GM12892 (cell line): ENCODE results near the gene RFC4.

ENCODE experiments used
- POLR2A ChIP-seq: IDR thresholded peaks from 2 replicates; pipeline ENCODE4 v1.6.1; 2011; ENCODE audit warnings: low read depth, low read length, control low read depth
- POLR2AphosphoS5 ChIP-seq: IDR thresholded peaks from 2 replicates; pipeline ENCODE4 v1.6.1; 2011; ENCODE audit warnings: low read depth, low read length, control low read depth

DNA sequence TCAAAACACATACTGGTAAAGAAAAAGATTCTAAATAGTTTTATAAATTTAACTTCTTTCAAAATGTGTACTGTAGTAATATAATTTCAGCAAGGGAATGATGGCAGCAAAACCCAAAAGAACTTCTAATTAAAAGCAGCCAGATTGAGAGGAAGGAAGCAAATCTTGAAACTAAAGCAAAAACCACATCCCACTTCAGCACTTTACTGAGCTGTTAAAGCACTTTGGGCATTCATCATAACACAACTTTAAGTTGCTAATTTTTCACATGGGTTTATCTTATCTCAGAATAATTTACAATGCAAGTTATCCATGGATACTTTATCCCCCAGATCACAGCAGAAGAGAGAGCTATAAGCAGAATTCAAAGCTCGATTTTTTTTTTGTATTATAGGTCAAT lies 6.0 kb downstream of the RFC4 start:
- TF ChIP-seq POLR2AphosphoS5: no peak
- no peak for TF ChIP-seq POLR2A
